Measurements from ENCODE around the gene ECI2. TPM values are rescaled to one million over a fixed set of nuclear protein-coding genes. Genes with fewer than 3 reads are reported as not detected.

The ECI2 gene
- total and polyA plus RNA-seq, 10 of the 15 experiments (the other 5 are each of a cell fraction or from before 2014, with no cell fraction given) = 38.7 to 129 (median 60.1) TPM

DNA sequence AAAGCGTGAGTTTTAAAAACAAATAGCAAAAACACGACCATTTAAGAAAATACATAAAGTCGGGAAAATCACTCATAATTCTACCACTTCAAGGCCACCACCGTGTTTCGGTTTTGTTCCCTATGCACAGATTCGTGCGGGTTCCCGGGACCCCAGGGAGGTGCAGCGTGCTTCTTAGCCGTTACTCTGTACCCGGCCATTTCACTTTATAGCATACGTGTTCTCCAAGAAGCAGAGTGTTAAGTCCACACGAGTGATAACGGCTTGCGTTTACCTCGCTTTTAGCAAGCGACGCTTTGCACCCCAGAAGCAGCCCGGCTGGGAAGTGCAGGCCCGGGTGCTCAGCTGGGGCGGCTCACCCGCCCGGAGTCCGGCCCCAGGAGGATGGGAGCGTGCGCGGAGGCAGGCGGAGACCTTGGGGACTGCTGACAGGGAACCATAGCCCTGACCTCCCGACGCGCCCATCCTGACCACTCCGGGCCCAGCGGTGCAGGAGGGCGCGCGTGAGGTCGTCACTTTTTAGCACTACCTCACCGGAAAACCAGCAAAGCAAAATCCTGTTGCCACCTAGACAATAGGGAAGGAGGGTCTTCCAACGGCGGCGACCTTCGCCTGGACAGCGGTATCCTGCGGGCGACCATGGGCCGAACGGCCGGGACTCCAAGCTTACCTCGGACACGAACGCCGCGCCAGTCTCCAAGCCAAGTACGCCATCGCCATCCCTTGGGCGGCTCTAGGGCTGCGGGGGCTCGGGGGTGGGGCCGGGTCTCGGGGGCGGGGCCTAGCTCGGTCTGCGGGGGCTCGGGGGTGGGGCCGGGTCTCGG is at the start of gene ECI2 (continued):
- TF ChIP-seq, protein P1, sequence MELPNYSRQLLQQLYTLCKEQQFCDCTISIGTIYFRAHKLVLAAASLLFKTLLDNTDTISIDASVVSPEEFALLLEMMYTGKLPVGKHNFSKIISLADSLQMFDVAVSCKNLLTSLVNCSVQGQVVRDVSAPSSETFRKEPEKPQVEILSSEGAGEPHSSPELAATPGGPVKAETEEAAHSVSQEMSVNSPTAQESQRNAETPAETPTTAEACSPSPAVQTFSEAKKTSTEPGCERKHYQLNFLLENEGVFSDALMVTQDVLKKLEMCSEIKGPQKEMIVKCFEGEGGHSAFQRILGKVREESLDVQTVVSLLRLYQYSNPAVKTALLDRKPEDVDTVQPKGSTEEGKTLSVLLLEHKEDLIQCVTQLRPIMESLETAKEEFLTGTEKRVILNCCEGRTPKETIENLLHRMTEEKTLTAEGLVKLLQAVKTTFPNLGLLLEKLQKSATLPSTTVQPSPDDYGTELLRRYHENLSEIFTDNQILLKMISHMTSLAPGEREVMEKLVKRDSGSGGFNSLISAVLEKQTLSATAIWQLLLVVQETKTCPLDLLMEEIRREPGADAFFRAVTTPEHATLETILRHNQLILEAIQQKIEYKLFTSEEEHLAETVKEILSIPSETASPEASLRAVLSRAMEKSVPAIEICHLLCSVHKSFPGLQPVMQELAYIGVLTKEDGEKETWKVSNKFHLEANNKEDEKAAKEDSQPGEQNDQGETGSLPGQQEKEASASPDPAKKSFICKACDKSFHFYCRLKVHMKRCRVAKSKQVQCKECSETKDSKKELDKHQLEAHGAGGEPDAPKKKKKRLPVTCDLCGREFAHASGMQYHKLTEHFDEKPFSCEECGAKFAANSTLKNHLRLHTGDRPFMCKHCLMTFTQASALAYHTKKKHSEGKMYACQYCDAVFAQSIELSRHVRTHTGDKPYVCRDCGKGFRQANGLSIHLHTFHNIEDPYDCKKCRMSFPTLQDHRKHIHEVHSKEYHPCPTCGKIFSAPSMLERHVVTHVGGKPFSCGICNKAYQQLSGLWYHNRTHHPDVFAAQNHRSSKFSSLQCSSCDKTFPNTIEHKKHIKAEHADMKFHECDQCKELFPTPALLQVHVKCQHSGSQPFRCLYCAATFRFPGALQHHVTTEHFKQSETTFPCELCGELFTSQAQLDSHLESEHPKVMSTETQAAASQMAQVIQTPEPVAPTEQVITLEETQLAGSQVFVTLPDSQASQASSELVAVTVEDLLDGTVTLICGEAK (IDR thresholded peaks at IDR 0.05; ENCODE audit: borderline replicate concordance) = no peak
- TF ChIP-seq YY1 (IDR thresholded peaks at IDR 0.05; ENCODE audit: low read depth, low read length) = peak; percentile 73
- TF ChIP-seq RUNX3 (IDR thresholded peaks at IDR 0.05; ENCODE audit: low read length) = peak; percentile 24; the same call in 1 of the 2 replicates
- TF ChIP-seq BRCA1 (IDR thresholded peaks at IDR 0.05; ENCODE audit: low read depth, low read length) = no peak
- peak; percentile 67 for TF ChIP-seq IKZF1 (conservative IDR thresholded peaks at IDR 0.05)
- TF ChIP-seq, protein P2, sequence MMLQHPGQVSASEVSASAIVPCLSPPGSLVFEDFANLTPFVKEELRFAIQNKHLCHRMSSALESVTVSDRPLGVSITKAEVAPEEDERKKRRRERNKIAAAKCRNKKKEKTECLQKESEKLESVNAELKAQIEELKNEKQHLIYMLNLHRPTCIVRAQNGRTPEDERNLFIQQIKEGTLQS (IDR thresholded peaks at IDR 0.05; ENCODE audit: borderline replicate concordance, extremely low read depth, low read depth, low read length) = no peak
- no peak for TF ChIP-seq JUNB (IDR thresholded peaks at IDR 0.05)
- 0 out of 2 replicates have a peak, but pooled peaks have one; percentile 29 for TF ChIP-seq TCF7 (IDR thresholded peaks at IDR 0.05; ENCODE audit: borderline replicate concordance)
- TF ChIP-seq, protein P3, sequence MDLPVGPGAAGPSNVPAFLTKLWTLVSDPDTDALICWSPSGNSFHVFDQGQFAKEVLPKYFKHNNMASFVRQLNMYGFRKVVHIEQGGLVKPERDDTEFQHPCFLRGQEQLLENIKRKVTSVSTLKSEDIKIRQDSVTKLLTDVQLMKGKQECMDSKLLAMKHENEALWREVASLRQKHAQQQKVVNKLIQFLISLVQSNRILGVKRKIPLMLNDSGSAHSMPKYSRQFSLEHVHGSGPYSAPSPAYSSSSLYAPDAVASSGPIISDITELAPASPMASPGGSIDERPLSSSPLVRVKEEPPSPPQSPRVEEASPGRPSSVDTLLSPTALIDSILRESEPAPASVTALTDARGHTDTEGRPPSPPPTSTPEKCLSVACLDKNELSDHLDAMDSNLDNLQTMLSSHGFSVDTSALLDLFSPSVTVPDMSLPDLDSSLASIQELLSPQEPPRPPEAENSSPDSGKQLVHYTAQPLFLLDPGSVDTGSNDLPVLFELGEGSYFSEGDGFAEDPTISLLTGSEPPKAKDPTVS (IDR thresholded peaks at IDR 0.05; ENCODE audit: low read depth, low read length) = no peak
- TF ChIP-seq ZSCAN29 (IDR thresholded peaks at IDR 0.05) = peak; percentile 8; the same call in 1 of the 2 replicates
- TF ChIP-seq CREB1 (IDR thresholded peaks at IDR 0.05; ENCODE audit: low read depth) = peak; percentile 54; the same call in 1 of the 2 replicates
- TF ChIP-seq ZNF217 (IDR thresholded peaks at IDR 0.05) = peak; percentile 32; the same call in 1 of the 2 replicates
- TF ChIP-seq TCF12 (IDR thresholded peaks at IDR 0.05; ENCODE audit: low read depth, low read length) = no peak
- no peak for TF ChIP-seq ZBED1 (IDR thresholded peaks at IDR 0.05; ENCODE audit: borderline replicate concordance)
- peak; percentile 76 for TF ChIP-seq LARP7 (IDR thresholded peaks at IDR 0.05)
- no peak for TF ChIP-seq SREBF2 (IDR thresholded peaks at IDR 0.05; ENCODE audit: low read length)
- no peak for TF ChIP-seq GABPA (IDR thresholded peaks at IDR 0.05; ENCODE audit: low read depth)
- no peak for TF ChIP-seq NFYB (IDR thresholded peaks at IDR 0.05; ENCODE audit: insufficient read depth, low read depth, low read length)
- TF ChIP-seq, protein P4, sequence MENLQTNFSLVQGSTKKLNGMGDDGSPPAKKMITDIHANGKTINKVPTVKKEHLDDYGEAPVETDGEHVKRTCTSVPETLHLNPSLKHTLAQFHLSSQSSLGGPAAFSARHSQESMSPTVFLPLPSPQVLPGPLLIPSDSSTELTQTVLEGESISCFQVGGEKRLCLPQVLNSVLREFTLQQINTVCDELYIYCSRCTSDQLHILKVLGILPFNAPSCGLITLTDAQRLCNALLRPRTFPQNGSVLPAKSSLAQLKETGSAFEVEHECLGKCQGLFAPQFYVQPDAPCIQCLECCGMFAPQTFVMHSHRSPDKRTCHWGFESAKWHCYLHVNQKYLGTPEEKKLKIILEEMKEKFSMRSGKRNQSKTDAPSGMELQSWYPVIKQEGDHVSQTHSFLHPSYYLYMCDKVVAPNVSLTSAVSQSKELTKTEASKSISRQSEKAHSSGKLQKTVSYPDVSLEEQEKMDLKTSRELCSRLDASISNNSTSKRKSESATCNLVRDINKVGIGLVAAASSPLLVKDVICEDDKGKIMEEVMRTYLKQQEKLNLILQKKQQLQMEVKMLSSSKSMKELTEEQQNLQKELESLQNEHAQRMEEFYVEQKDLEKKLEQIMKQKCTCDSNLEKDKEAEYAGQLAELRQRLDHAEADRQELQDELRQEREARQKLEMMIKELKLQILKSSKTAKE (IDR thresholded peaks at IDR 0.05; ENCODE audit: low read depth, poor library complexity, severe bottlenecking) = no peak
- TF ChIP-seq TAF1 (IDR thresholded peaks at IDR 0.05; ENCODE audit: borderline replicate concordance, low read depth, low read length) = peak; percentile 37; the same call in 1 of the 2 replicates
- TF ChIP-seq, protein P5, sequence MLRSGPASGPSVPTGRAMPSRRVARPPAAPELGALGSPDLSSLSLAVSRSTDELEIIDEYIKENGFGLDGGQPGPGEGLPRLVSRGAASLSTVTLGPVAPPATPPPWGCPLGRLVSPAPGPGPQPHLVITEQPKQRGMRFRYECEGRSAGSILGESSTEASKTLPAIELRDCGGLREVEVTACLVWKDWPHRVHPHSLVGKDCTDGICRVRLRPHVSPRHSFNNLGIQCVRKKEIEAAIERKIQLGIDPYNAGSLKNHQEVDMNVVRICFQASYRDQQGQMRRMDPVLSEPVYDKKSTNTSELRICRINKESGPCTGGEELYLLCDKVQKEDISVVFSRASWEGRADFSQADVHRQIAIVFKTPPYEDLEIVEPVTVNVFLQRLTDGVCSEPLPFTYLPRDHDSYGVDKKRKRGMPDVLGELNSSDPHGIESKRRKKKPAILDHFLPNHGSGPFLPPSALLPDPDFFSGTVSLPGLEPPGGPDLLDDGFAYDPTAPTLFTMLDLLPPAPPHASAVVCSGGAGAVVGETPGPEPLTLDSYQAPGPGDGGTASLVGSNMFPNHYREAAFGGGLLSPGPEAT (IDR thresholded peaks at IDR 0.05; ENCODE audit: low read depth) = peak; percentile 53; the same call in 1 of the 2 replicates
